ENCODE results near the gene THBS4.

The THBS4 gene

GRCh38 chr5:80048084-80048780 lies 13.1 kb downstream of the THBS4 start:
- no peak for DNase-seq (ENCODE audit: low spot score)

DNA sequence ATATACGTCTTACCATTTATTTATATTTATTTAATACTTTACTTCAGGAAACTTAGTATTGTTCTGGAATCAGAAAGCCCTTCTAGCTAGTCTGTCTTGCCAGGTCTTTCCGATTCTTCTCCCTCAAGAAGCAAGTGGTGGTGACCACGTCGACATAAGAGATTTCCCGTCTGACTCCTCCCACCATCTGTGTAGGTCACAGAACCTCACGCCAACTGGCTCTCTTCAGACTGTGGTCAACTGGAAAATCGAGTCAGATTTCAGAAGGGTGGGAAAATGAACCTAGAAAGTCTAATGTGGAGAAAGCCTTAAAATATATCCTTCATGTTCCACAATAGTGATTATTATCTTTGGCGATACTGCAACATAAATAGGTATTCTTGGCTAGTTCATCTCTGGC lies 17.3 kb downstream of the THBS4 start:
- DNase-seq (ENCODE audit: low spot score): no peak

DNA sequence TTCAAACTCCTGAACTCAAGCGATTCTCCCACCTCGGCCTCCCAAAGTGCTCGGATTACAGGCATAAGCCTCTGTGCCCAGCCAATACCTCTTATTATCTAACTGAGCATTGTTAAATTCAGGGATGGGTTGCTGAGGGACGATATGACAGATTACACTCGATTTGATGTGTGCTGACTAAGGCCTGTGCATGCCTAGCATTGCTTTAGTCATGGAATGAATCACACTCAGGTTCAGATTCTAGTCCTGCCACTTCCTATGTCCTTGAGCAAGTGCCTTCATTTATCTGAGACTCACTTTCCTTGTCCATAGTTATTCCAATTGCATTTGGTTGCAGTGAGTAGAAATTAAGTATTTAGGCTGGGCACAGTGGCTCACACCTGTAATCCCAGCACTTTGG lies 19.5 kb downstream of the THBS4 start:
- DNase-seq (ENCODE audit: low spot score): no peak

GRCh38 chr5:80055491-80056170 lies 20.5 kb downstream of the THBS4 start:
- no peak for DNase-seq (ENCODE audit: low spot score)

GRCh38 chr5:80057099-80057498 lies 22.0 kb downstream of the THBS4 start:
- no peak for DNase-seq (ENCODE audit: low spot score)

- no peak for DNase-seq (ENCODE audit: low spot score)
Observed at GRCh38 chr5:80057921-80058320, 22.8 kb downstream of the THBS4 start.

- no peak for DNase-seq (ENCODE audit: low spot score)
Observed at GRCh38 chr5:80059354-80059980, 24.3 kb downstream of the THBS4 start.

DNA sequence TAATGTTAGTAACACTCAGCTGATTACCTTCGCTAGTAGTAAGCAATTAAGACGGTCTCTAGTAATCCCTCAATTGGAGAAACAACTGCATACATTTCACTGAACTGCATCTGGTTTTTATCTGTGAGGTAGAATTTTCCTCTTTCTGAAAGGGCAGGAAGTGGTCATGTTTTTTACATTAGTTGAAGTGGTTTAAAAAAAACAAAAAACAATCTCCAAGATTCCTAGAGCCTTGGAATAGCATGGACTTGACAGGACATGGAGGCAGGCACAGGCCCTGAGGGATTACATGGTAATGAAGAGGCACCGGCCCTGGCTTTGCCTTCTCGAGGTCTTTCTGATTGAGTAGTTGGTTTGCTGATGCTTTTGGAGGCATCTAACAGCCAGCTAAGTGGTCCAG lies 25.8 kb downstream of the THBS4 start:
- DNase-seq (ENCODE audit: low spot score): no peak

DNA sequence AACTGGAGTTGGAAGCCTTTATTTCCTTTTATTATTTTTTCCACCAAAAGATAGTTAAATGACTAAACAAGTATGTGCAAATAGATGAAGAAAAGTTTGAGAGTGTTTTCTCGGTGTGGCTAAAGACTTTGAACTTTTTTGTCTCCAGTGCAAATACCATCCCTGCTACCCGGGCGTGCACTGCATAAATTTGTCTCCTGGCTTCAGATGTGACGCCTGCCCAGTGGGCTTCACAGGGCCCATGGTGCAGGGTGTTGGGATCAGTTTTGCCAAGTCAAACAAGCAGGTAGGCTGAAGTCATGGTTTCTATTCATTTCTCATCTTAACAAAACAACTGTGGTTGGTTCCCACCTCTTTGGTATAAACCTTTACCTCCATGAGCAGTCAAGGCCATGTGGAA lies 26.4 kb downstream of the THBS4 start:
- no peak for DNase-seq (ENCODE audit: low spot score)

DNA sequence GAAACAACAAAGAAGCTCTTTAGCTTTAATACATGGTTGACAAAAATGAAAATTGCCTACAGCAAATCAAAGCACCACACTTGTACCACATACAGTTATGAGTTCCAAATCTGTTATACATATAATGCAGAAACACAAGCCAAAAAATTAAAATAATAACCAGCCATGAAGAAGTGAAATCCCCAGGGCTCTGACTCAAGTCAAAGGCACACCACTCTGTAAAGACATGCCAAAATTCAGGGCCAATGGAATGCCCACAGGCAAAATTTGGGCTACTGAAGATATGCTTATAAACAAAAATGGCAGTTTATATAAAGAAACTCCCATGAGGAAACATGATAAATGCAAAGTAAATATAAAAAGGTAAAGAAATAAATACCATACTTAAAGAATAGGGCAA lies 29.0 kb downstream of the THBS4 start:
- DNase-seq (ENCODE audit: low spot score): no peak

- no peak for DNase-seq (ENCODE audit: low spot score)
Observed at GRCh38 chr5:80067016-80067415, 31.9 kb downstream of the THBS4 start.

DNA sequence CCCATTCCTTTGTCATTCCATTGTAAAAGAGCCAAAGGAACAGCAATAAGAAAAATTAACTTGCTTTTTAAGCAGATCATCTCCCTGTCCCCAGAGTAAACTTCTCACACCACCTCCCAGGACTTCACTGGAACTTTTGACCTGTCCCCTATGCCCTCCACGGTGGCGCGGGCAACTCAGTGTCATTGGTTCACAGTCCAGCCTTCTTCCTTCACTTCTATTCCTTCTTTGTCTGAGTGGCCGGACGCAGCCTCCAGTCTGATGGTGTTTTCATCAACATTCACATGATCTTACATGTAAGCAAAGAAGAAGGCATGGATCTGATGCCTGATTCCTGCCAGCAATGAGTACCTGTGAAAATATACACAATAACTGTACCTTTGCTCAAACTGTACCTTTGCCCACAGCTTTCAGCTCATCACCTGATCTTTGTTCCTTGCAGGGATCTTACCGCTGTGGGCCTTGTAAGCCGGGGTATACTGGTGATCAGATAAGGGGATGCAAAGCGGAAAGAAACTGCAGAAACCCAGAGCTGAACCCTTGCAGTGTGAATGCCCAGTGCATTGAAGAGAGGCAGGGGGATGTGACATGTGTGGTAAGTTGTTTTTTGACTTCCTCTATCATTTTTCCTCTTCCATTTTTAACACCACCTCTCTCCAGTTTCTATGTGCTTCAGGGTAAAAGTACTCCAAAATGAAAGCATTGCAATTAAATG lies 32.5 kb downstream of the THBS4 start:
- DNase-seq (ENCODE audit: low spot score): no peak

- no peak for DNase-seq (ENCODE audit: low spot score)
Observed at GRCh38 chr5:80068246-80068636, 33.1 kb downstream of the THBS4 start.

- no peak for DNase-seq (ENCODE audit: low spot score)
Observed at GRCh38 chr5:80068775-80069174, 33.6 kb downstream of the THBS4 start.

- DNase-seq (ENCODE audit: low spot score): no peak
Observed at GRCh38 chr5:80069251-80069800, 34.2 kb downstream of the THBS4 start.

DNA sequence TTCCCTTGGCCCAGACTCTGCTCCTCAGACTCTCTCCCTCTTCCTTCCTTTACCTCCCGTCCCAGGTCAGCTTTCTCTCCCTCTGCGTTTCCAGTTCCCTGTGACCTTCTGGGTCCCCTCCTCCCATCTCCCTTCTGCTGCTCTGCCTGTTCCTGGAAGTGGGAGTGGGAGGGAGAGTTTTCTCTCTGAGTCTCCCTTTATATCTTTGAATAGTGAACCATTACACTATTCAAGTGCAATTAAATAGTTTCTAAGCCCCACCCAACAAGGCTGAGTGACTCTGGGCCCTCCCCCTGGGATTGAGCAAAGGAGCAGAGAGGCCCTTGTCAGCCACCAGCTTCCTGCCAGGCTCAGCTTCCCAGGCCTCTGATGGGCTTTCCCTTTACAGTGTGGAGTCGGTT lies 34.8 kb downstream of the THBS4 start:
- no peak for DNase-seq (ENCODE audit: low spot score)

DNA sequence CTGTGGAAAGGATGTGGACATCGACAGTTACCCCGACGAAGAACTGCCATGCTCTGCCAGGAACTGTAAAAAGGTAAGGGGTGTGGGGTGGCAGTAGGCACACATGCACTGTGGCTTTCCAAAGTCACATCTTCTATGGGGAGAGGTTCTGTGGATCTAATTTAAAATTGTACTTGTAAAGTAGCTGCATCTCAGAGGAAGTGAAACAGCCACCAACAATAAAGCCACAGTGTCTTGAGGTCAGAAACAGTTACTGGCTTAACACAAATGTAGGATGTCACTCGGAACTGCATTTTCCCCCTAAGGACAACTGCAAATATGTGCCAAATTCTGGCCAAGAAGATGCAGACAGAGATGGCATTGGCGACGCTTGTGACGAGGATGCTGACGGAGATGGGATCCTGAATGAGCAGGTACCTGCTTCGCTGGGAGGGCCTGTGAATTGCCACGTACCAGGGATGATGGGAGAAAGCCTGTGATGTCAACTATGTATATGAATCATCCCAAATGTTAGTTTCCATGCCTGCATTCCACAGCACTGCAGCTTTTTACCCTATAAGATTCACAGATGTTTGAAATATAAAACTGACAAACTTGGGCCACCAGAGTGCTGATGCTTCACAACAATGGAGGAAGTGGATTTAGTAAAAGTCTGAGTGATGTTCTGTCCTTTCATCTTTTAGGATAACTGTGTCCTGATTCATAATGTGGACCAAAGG lies 35.3 kb downstream of the THBS4 start:
- no peak for DNase-seq (ENCODE audit: low spot score)

GRCh38 chr5:80071510-80072021 lies 36.4 kb downstream of the THBS4 start:
- DNase-seq (ENCODE audit: low spot score): no peak

DNA sequence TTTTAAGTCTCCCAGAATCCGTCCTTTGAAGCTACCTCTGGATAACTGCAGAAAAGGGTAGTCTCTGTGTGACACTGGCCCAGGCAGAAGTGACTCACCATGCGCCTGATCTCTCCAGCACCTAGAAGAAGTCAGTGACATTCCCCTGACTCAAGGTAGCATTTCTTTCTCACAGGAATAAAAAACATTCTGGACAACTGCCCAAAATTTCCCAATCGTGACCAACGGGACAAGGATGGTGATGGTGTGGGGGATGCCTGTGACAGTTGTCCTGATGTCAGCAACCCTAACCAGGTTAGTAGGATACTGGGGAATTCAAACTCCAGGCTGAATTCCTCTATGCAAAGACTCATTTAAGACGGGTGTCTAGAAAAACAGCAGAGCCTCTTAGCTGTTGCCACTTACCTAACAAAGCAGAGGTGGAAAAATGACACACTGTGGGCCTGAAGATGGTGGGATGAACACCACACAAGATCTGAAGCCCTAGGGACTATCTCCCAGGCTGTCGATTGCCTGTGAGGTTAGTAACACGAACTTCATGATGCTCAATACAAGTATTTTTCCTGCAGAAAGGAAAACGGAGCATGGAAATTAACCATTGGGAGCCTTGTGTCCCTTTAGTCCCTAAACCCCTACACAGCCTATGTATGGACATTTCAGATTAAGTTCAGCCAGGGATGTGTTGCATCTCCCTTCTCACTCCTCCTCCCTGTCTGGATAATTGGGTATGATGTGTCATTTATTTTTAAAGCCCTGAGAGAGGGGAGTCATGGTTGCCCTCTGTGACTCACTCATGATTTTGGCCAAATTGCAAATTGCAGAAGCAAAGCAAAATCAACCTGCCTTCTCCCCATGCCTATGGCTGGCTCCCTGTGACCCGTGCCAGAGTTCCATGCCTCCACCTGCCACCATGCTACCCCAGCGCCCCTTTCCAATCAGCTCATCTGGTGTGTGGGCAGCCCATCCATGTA lies 37.2 kb downstream of the THBS4 start:
- no peak for DNase-seq (ENCODE audit: low spot score)
